ENCODE results near the gene TMEM205.

The TMEM205 gene

DNA sequence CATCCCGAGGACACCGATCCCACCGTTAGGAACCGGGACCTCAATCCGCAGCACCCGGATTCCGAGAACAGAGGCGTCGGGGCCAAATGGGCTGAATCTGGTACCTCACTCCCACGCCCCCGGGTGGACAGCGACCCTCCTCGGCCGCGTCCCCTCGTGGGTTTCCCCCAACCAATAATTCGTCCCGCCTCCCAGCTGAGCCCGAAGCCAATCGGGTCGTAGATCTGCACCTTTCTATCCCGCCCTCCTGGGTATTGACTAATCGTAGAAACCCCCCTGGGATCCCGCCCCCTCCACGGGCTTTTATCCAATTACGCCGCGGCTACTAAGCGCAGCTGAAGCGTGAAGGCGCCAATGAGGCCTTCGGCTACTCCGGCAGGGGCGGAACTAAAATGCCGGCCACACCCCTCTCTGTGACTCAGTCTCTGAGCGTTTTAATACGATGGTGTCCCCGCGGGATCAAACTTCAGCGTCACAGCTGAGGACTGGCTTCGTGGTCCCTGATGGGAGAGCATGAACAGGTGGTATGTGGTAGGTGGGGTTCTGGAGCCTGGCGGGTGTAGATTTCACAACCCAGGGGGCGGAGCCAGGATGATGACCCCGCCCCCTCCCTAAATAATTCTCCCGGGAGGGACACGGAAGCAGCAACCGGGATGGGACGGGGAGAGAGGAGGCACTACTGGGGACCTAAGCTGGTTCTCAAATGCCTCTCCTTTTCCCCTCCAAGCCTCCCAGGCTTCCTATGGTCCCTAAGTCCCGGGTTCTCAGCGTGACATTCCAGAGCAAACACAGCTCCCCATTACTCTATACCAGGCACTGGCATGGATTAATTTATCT, at the start of gene TMEM205, which contains the start of gene CCDC159:
TSS of gene TMEM205 (minus strand) at position 165 of the 837 bp plus-strand sequence. CDS start 649 bp downstream, outside the sequence.
TSS of gene CCDC159 (plus strand) at position 416 of the 837 bp plus-strand sequence. CDS start at position 504, 88 bp downstream.
- Histone ChIP-seq H3K9me2 (replicated peaks; ENCODE audit: low read depth, low read length) (no peaks in the 10 kb centered on the region), H3K4me3 (ENCODE audit: low read length, poor library complexity, severe bottlenecking) (peak within 1 kb of the TSS; percentile 96), H4K20me1 (ENCODE audit: insufficient read depth, low read length, poor library complexity, severe bottlenecking) (no peaks in the 10 kb centered on the region), H3F3A (ENCODE audit: low read depth) (peaks cover 7% of the 10 kb centered on the region), H3K9me3 (ENCODE audit: insufficient read depth, low read depth, low read length) (no peaks in the 10 kb centered on the region), H3K4me1 (ENCODE audit: insufficient read depth, low read length, poor library complexity, severe bottlenecking) (peaks cover 28% of the 10 kb centered on the region), H3K79me2 (ENCODE audit: insufficient read depth, low read length) (peaks cover 6% of the 10 kb centered on the region; the same call in 1 of the 2 replicates), H3K36me3 (ENCODE audit: insufficient read depth, low read length) (no peaks in the 10 kb centered on the region), H3K9ac (ENCODE audit: low read depth, low read length, poor library complexity, severe bottlenecking) (peak within 1 kb of the TSS; percentile 82), H2AFZ (ENCODE audit: low read length) (peak within 1 kb of the TSS; percentile 92), H3K4me2 (ENCODE audit: low read depth, low read length, poor library complexity, severe bottlenecking) (peak within 1 kb of the TSS; percentile 99), H3K27me3 (ENCODE audit: insufficient read depth, low read length, poor library complexity, severe bottlenecking) (no peaks in the 10 kb centered on the region)
- TF ChIP-seq, protein P1, sequence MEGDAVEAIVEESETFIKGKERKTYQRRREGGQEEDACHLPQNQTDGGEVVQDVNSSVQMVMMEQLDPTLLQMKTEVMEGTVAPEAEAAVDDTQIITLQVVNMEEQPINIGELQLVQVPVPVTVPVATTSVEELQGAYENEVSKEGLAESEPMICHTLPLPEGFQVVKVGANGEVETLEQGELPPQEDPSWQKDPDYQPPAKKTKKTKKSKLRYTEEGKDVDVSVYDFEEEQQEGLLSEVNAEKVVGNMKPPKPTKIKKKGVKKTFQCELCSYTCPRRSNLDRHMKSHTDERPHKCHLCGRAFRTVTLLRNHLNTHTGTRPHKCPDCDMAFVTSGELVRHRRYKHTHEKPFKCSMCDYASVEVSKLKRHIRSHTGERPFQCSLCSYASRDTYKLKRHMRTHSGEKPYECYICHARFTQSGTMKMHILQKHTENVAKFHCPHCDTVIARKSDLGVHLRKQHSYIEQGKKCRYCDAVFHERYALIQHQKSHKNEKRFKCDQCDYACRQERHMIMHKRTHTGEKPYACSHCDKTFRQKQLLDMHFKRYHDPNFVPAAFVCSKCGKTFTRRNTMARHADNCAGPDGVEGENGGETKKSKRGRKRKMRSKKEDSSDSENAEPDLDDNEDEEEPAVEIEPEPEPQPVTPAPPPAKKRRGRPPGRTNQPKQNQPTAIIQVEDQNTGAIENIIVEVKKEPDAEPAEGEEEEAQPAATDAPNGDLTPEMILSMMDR (conservative IDR thresholded peaks at IDR 0.05; ENCODE audit: low read length) = peak; percentile 40; the same call in 1 of the 2 replicates
- no peak for TF ChIP-seq EZH2phosphoT487 (IDR thresholded peaks at IDR 0.05; ENCODE audit: borderline replicate concordance)

DNA sequence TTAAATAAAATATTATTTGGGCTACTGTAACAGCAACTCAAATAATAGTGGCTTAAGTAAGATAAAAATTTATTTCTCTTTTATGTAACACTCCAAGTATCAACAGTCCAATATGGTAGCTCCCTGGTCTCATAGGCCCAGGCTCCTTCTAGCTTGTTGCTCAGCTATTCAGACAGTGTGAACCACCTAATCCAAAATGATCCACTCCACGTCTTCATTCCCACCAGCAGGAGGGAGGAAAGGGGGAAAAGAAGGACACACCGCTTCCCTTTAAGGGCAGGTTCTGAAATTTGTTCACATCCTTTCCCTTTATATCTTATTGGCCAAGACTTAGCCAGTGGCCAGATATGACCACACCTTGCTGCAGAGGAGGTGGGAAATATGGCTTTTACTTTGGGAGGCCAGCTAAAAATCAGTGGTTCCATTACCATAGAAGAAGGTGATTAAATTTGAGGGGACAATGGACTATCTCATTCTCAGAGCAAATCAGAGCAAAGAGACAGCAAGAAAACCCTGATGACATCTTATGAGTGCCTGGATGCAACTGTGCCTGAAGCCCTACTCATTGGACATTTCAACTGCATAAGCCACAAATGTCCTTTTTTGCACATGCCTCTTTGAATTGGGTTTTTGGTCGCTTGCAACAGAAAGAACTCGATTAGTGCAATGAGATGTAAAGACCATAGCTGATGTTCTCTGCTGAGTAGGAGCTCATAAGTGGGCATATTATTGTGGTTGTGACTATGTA, 45.0 kb upstream of the TMEM205 start:
- Histone ChIP-seq H3F3A (ENCODE audit: low read depth) (no peaks in the 10 kb centered on the region), H3K4me2 (ENCODE audit: low read depth, low read length, poor library complexity, severe bottlenecking) (no peak overlapping the region), H3K9me2 (replicated peaks; ENCODE audit: low read depth, low read length) (no peaks in the 10 kb centered on the region), H3K4me3 (ENCODE audit: low read length, poor library complexity, severe bottlenecking) (no peak overlapping the region), H3K4me1 (ENCODE audit: insufficient read depth, low read length, poor library complexity, severe bottlenecking) (no peaks in the 10 kb centered on the region), H4K20me1 (ENCODE audit: insufficient read depth, low read length, poor library complexity, severe bottlenecking) (no peaks in the 10 kb centered on the region), H3K9me3 (ENCODE audit: insufficient read depth, low read depth, low read length) (no peaks in the 10 kb centered on the region), H3K79me2 (ENCODE audit: insufficient read depth, low read length) (no peaks in the 10 kb centered on the region), H3K27me3 (ENCODE audit: insufficient read depth, low read length, poor library complexity, severe bottlenecking) (no peaks in the 10 kb centered on the region), H3K36me3 (ENCODE audit: insufficient read depth, low read length) (no peaks in the 10 kb centered on the region), H3K9ac (ENCODE audit: low read depth, low read length, poor library complexity, severe bottlenecking) (no peak overlapping the region), H2AFZ (ENCODE audit: low read length) (no peak overlapping the region)
- TF ChIP-seq EZH2phosphoT487 (IDR thresholded peaks at IDR 0.05; ENCODE audit: borderline replicate concordance) = no peak
- TF ChIP-seq, protein P1 (conservative IDR thresholded peaks at IDR 0.05; ENCODE audit: low read length) = no peak

GRCh38 chr19:11390359-11390758, 44.3 kb upstream of the TMEM205 start:
- H4K20me1 ChIP-seq (ENCODE audit: insufficient read depth, low read length, poor library complexity, severe bottlenecking) = no peaks in the 10 kb centered on the region
- H3K36me3 ChIP-seq (ENCODE audit: insufficient read depth, low read length) = no peaks in the 10 kb centered on the region
- H3K79me2 ChIP-seq (ENCODE audit: insufficient read depth, low read length) = no peaks in the 10 kb centered on the region
- H3K4me1 ChIP-seq (ENCODE audit: insufficient read depth, low read length, poor library complexity, severe bottlenecking) = no peaks in the 10 kb centered on the region
- H3K9me3 ChIP-seq (ENCODE audit: insufficient read depth, low read depth, low read length) = no peaks in the 10 kb centered on the region
- no peak for TF ChIP-seq EZH2phosphoT487 (IDR thresholded peaks at IDR 0.05; ENCODE audit: borderline replicate concordance)
- TF ChIP-seq, protein P1 (conservative IDR thresholded peaks at IDR 0.05; ENCODE audit: low read length) = no peak
- H3K27me3 ChIP-seq (ENCODE audit: insufficient read depth, low read length, poor library complexity, severe bottlenecking) = no peaks in the 10 kb centered on the region
- no peak overlapping the region for H3K4me3 ChIP-seq (ENCODE audit: low read length, poor library complexity, severe bottlenecking)
- no peaks in the 10 kb centered on the region for H3K9me2 ChIP-seq (replicated peaks; ENCODE audit: low read depth, low read length)
- H3K4me2 ChIP-seq (ENCODE audit: low read depth, low read length, poor library complexity, severe bottlenecking) = no peak overlapping the region
- H2AFZ ChIP-seq (ENCODE audit: low read length) = no peak overlapping the region
- no peaks in the 10 kb centered on the region for H3F3A ChIP-seq (ENCODE audit: low read depth)
- H3K9ac ChIP-seq (ENCODE audit: low read depth, low read length, poor library complexity, severe bottlenecking) = no peak overlapping the region
